WERI-Rb-1 (cell line): Measurements from ENCODE around the gene TCEA3.

ENCODE experiments used
- DNase-seq: peaks from one replicate; pipeline ENCODE4 v3.0.0-alpha.2; 2020
- H3K27ac ChIP-seq: fragments of 250-450 bp; sonication (Bioruptor Pico); 2 replicates; pipeline ENCODE4 v1.5.1; 2020; ENCODE audit warnings: mild to moderate bottlenecking, moderate library complexity
- H3K27me3 ChIP-seq: fragments of 250-450 bp; sonication (Bioruptor Pico); 2 replicates; pipeline ENCODE4 v1.5.1; 2021; ENCODE audit warnings: mild to moderate bottlenecking, low read depth, moderate library complexity; ENCODE audit not compliant: insufficient read depth, severe bottlenecking
- H3K36me3 ChIP-seq: fragments of 250-450 bp; sonication (Bioruptor Pico); 2 replicates; pipeline ENCODE4 v1.5.1; 2020; ENCODE audit warnings: mild to moderate bottlenecking, moderate library complexity
- H3K4me3 ChIP-seq: 2 replicates; pipeline ENCODE4 v1.5.1; 2011; ENCODE audit warnings: low read depth, mild to moderate bottlenecking, control low read depth, low read length
- H3K9me3 ChIP-seq: fragments of 250-450 bp; sonication (Bioruptor Pico); 2 replicates; pipeline ENCODE4 v1.5.1; 2021; ENCODE audit warnings: mild to moderate bottlenecking, moderate library complexity; ENCODE audit not compliant: severe bottlenecking
- TF ChIP-seq, protein P1 (sequence below): IDR thresholded peaks from 2 replicates; pipeline ENCODE4 v1.5.1; 2011; ENCODE audit warnings: low read depth, mild to moderate bottlenecking, control low read depth, inconsistent platforms, low read length

TCEA3 gene

DNA sequence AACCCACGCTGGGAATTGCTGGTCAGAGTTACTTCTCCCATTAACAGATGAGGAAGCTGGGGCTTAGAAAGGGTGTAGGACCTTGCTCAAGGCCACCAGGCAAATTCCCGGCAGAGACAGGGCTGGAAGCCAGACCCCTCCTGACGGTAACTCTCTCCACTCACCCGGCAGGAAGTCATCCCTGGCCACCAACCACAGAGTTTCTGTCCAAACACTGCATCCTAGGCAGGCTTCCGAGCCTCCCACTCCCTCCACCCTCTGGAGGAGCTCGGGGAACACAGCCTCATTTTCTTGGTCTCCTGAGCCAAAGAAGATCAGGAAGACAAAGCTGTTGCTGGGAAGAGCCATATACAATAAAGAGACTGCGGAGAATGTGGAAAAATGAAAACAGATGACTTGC, 29.9 kb downstream of the TCEA3 start:
- no peaks in the 10 kb centered on the region for H3K36me3 ChIP-seq
- no peak overlapping the region for H3K27ac ChIP-seq
- TF ChIP-seq, protein P1, sequence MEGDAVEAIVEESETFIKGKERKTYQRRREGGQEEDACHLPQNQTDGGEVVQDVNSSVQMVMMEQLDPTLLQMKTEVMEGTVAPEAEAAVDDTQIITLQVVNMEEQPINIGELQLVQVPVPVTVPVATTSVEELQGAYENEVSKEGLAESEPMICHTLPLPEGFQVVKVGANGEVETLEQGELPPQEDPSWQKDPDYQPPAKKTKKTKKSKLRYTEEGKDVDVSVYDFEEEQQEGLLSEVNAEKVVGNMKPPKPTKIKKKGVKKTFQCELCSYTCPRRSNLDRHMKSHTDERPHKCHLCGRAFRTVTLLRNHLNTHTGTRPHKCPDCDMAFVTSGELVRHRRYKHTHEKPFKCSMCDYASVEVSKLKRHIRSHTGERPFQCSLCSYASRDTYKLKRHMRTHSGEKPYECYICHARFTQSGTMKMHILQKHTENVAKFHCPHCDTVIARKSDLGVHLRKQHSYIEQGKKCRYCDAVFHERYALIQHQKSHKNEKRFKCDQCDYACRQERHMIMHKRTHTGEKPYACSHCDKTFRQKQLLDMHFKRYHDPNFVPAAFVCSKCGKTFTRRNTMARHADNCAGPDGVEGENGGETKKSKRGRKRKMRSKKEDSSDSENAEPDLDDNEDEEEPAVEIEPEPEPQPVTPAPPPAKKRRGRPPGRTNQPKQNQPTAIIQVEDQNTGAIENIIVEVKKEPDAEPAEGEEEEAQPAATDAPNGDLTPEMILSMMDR: no peak
- no peak for DNase-seq
- no peak overlapping the region for H3K4me3 ChIP-seq
- H3K9me3 ChIP-seq: peaks cover 2% of the 10 kb centered on the region
- H3K27me3 ChIP-seq: no peaks in the 10 kb centered on the region

DNA sequence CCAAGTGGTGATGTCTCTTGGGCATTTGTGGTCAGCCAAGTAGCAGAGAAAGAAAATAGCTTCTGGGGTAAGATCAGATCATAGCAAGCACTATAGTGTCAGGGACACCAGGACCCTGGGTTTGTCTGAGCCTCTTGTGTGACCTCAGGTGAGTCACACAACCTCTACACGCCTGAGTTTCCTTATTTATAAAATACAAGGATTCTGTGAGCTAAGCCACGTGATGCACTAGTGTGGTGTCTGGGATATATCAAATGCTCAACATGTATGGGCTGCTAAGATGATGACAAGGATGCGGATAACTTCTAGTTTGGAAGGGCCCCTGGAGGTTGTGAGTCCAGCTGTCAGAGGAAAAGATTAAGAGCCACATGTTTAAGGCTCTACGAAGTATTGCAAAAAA, 30.4 kb downstream of the TCEA3 start:
- no peaks in the 10 kb centered on the region for H3K27me3 ChIP-seq
- TF ChIP-seq, protein P1: no peak
- H3K27ac ChIP-seq: no peak overlapping the region
- no peak overlapping the region for H3K4me3 ChIP-seq
- peaks cover under 1% of the 10 kb centered on the region for H3K9me3 ChIP-seq
- no peaks in the 10 kb centered on the region for H3K36me3 ChIP-seq
- DNase-seq: no peak

DNA sequence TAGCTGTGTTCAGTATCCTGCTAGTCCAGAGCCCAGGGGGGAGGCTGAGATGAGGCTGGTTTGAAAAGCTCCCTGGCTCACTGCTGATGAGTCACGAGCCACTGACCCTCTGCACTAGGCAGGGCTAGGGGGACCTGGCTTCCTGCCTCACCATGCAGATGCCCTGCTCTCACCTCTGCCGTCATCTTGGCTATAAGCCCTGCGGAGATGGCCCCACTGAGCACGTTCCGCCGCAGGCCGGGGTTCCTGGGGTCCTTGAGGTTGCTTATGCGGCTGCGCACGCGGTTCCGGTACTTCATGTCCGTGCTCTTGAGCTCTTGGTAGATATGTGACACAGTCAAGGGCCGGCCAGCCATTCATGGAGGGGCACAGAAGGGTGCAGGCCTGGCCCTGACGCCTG, 30.8 kb downstream of the TCEA3 start:
- Histone ChIP-seq H3K27ac (no peak overlapping the region), H3K4me3 (no peak overlapping the region), H3K27me3 (no peaks in the 10 kb centered on the region), H3K36me3 (no peaks in the 10 kb centered on the region), H3K9me3 (no peaks in the 10 kb centered on the region)
- no peak for DNase-seq
- TF ChIP-seq, protein P1: no peak

DNA sequence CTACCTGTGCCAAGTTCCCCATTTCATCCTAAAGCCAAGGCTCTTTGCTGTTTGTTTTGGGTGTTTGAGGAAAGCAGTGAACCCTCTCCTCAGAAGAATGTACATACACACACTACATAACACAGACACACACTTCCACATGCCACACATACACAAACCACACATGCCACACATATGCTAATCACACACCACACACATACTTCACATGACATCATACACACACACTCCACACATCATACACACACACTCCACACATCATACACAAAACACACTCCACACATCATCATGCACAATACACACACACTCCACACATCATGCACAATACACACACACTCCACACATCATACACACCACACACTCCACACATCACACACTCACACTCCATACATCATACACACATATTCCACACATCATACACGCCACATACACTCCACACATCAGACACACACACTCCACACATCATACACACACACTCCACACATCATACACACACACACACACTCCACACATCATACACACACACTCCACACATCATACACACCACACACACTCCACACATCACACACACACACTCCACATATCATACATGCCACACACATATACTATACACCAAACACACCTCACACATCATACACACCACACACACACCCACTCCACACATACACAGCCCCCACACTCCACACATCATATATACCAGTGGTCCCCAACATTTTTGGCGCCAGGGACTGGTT, 32.3 kb downstream of the TCEA3 start:
- no peaks in the 10 kb centered on the region for H3K36me3 ChIP-seq
- no peak overlapping the region for H3K27ac ChIP-seq
- no peaks in the 10 kb centered on the region for H3K9me3 ChIP-seq
- DNase-seq: no peak
- TF ChIP-seq, protein P1: no peak
- H3K27me3 ChIP-seq: no peaks in the 10 kb centered on the region
- H3K4me3 ChIP-seq: no peak overlapping the region

DNA sequence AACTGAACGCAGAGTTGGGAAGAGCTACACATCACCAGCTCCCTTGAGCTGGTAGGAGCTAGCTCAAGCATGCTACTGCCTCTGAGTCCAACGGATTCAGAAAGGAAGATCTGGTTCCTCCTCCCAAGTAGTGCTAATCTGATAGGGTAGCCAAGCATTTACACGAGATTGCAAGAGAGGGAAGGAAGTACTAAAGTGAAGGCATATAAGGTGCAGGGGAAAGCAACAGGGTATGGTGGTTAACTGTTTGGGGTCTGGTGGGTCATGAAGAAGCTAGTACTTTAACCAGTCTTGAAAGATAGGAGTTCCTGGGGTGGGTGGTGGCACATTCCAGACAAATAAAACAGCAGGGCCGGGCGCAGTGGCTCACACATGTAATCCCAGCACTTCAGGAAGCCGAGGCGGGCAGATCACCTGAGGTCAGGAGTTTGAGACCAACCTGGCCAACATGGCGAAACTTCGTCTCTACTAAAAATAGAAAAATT, 34.7 kb downstream of the TCEA3 start:
- TF ChIP-seq, protein P1: no peak
- H3K4me3 ChIP-seq: no peak overlapping the region
- no peaks in the 10 kb centered on the region for H3K27me3 ChIP-seq
- DNase-seq: no peak
- no peaks in the 10 kb centered on the region for H3K9me3 ChIP-seq
- no peaks in the 10 kb centered on the region for H3K36me3 ChIP-seq
- no peak overlapping the region for H3K27ac ChIP-seq

DNA sequence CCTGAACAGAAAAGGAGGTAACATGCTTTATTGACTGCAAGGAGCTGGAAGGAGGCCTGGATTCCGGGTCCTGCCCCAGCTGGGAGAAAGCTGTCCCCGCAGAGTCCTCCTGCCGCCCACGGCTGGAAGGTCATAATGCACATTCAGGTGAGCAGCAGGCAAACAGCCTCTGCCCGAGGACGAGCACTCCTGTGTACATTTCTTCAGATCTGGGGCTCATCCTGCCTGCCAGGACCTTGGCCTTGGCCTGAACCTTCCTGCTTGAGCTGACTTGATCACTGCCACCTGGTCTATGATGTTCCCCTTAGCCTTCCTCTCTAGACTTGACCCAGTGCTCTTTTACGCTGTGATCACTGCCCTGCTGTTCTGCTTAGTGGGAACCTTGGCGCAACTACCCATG, 37.1 kb downstream of the TCEA3 start:
- no peaks in the 10 kb centered on the region for H3K36me3 ChIP-seq
- H3K4me3 ChIP-seq: no peak overlapping the region
- no peak for DNase-seq
- no peaks in the 10 kb centered on the region for H3K27me3 ChIP-seq
- no peak overlapping the region for H3K27ac ChIP-seq
- no peaks in the 10 kb centered on the region for H3K9me3 ChIP-seq
- TF ChIP-seq, protein P1: no peak
